PC-3 (cell line): Measurements from ENCODE around the gene CTSE. TPM values are rescaled to one million over a fixed set of nuclear protein-coding genes. Genes with fewer than 3 reads are reported as not detected.

Experiments used
- ATAC-seq: fragments of 200-7000 bp; cut with Tn5 transposase; 2 replicates; pipeline ENCODE4 v1.9.1; 2020; ENCODE audit warnings: mild to moderate bottlenecking, moderate library complexity
- BruUV-seq: library from RNA; stranded (reverse); fragments of 400-500 nt; replicated peaks from 2 replicates; lab custom pipeline; 2021; lab: Mats Ljungman, UMichigan
- CTCF ChIA-PET: fragments of 300-600 bp; sonication (Branson Sonifier 250); formaldehyde crosslinking; loops from one replicate; lab custom pipeline; 2022; ENCODE audit warnings: antibody characterized with exemption; lab: Charles Lee
- POLR2A ChIA-PET: fragments of 300-600 bp; sonication (Branson Sonifier 250); formaldehyde crosslinking; loops from one replicate; lab custom pipeline; 2022; ENCODE audit warnings: antibody characterized with exemption; ENCODE audit not compliant: unreplicated experiment; lab: Charles Lee
- DNase-seq: peaks from one replicate; pipeline ENCODE4 v3.0.0-alpha.2; 2015
- H2AFZ ChIP-seq: fragments of 300-600 bp; sonication (generic); 2 replicates; pipeline ENCODE4 v1.6.0; 2016; ENCODE audit warnings: antibody characterized with exemption, low read length
- H3F3A ChIP-seq: fragments of 300-600 bp; sonication (generic); one replicate; pipeline ENCODE4 v1.6.0; 2017; ENCODE audit warnings: antibody characterized with exemption, low read length, control low read depth, mild to moderate bottlenecking; ENCODE audit not compliant: unreplicated experiment
- H3K27ac ChIP-seq: fragments of 300-600 bp; sonication (generic); 2 replicates; pipeline ENCODE4 v1.5.1; 2016; ENCODE audit warnings: mild to moderate bottlenecking, low read length
- H3K27me3 ChIP-seq: fragments of 300-600 bp; sonication (generic); 2 replicates; pipeline ENCODE4 v1.6.1; 2016; ENCODE audit warnings: low read length, mixed read lengths
- H3K36me3 ChIP-seq: fragments of 300-600 bp; sonication (generic); 2 replicates; pipeline ENCODE4 v1.6.1; 2016; ENCODE audit warnings: low read depth, mixed run types, low read length, mixed read lengths
- H3K4me1 ChIP-seq: fragments of 300-600 bp; sonication (generic); 2 replicates; pipeline ENCODE4 v1.5.1; 2016; ENCODE audit warnings: low read length; ENCODE audit not compliant: insufficient read depth
- H3K4me2 ChIP-seq: fragments of 300-600 bp; sonication (generic); 2 replicates; pipeline ENCODE4 v1.6.0; 2016; ENCODE audit warnings: low read length
- H3K4me3 ChIP-seq: fragments of 300-600 bp; sonication (generic); 2 replicates; pipeline ENCODE4 v1.5.1; 2016; ENCODE audit warnings: mild to moderate bottlenecking, low read length, mixed read lengths
- H3K79me2 ChIP-seq: fragments of 300-600 bp; sonication (generic); 2 replicates; pipeline ENCODE4 v1.6.1; 2017; ENCODE audit warnings: low read length, mixed read lengths
- H3K9ac ChIP-seq: fragments of 300-600 bp; sonication (generic); 2 replicates; pipeline ENCODE4 v1.6.0; 2016; ENCODE audit warnings: mild to moderate bottlenecking, low read length
- H3K9me2 ChIP-seq: fragments of 300-600 bp; sonication (generic); replicated peaks from 2 replicates; pipeline ENCODE4 v1.6.1; 2016; ENCODE audit warnings: mixed run types, low read length, mixed read lengths
- H3K9me3 ChIP-seq: fragments of 300-600 bp; sonication (generic); 2 replicates; pipeline ENCODE4 v1.6.1; 2016; ENCODE audit warnings: low read length, mixed read lengths
- H4K20me1 ChIP-seq: fragments of 300-600 bp; sonication (generic); 2 replicates; pipeline ENCODE4 v1.6.1; 2016; ENCODE audit warnings: low read length, mixed read lengths
- EZH2 ChIP-seq: fragments of 300-600 bp; sonication (generic); IDR thresholded peaks from one replicate; pipeline ENCODE4 v1.6.1; 2017; ENCODE audit warnings: antibody characterized with exemption, mild to moderate bottlenecking, low read length; ENCODE audit not compliant: unreplicated experiment
- EZH2phosphoT487 ChIP-seq: fragments of 300-600 bp; sonication (generic); IDR thresholded peaks from 2 replicates; pipeline ENCODE4 v1.6.1; 2018; ENCODE audit warnings: mild to moderate bottlenecking, antibody characterized with exemption, low read length, borderline replicate concordance
- intact Hi-C: fragments of 100-400 bp; cut with micrococcal nuclease; formaldehyde crosslinking; loops from 2 replicates; pipeline ENCODE4 v1.9.0; 2023
- total RNA-seq: library from RNA; depleted of rRNA; stranded (reverse); fragments of >200 nt; gene quantifications from 2 replicates; pipeline ENCODE4 v1.2.3, GENCODE V29; 2014
- TF ChIP-seq, protein P1 (sequence below): fragments of 300-600 bp; sonication (generic); conservative IDR thresholded peaks from 2 replicates; pipeline ENCODE4 v1.5.1; 2017; ENCODE audit warnings: antibody characterized with exemption, low read depth, mild to moderate bottlenecking, low read length

CTSE gene
- total RNA-seq, 1 experiment from 2014 or later: 0.51 TPM

DNA sequence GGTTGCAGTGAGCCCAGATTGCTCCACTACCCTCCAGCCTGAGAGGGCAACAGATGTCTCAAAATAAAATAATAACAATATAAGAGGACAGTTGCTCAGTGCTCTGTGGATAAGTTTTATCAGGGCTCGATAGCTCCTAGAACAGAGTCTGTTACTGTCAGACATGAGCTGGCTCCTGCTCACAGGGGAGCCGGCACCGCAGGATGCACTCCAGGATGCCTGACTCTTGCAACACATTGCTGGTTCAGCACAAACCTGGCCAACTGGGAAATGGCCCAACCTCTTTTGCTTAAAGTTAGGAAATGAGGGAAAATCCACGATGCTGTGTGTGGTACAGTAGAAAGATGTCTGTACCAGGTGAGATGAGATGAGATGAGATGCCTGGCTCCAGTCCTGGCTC lies 5.8 kb upstream of the CTSE start:
- no peak for ATAC-seq
- no peaks in the 10 kb centered on the region for H4K20me1 ChIP-seq
- no peaks in the 10 kb centered on the region for H3F3A ChIP-seq
- ChIA-PET CTCF (interaction anchor here (2.3 kb wide), 1 partner anchor 77 kb away, joined by 17 read pairs; no protein-coding TSS in a partner anchor), POLR2A (no interaction called here)
- H2AFZ ChIP-seq: no peak overlapping the region
- H3K36me3 ChIP-seq: no peaks in the 10 kb centered on the region
- peaks cover 8% of the 10 kb centered on the region; the same call in 1 of the 2 replicates for H3K4me1 ChIP-seq
- no peak overlapping the region for H3K4me3 ChIP-seq
- H3K4me2 ChIP-seq: no peak overlapping the region
- H3K9ac ChIP-seq: no peak overlapping the region
- no peaks in the 10 kb centered on the region for H3K79me2 ChIP-seq
- peak; percentile 28 for DNase-seq
- H3K9me3 ChIP-seq: no peaks in the 10 kb centered on the region
- no peak overlapping the region for H3K27ac ChIP-seq
- peaks cover 34% of the 10 kb centered on the region for H3K27me3 ChIP-seq
- BruUV-seq: no TSS peak
- TF ChIP-seq EZH2 (no peak), EZH2phosphoT487 (no peak)
- TF ChIP-seq, protein P1, sequence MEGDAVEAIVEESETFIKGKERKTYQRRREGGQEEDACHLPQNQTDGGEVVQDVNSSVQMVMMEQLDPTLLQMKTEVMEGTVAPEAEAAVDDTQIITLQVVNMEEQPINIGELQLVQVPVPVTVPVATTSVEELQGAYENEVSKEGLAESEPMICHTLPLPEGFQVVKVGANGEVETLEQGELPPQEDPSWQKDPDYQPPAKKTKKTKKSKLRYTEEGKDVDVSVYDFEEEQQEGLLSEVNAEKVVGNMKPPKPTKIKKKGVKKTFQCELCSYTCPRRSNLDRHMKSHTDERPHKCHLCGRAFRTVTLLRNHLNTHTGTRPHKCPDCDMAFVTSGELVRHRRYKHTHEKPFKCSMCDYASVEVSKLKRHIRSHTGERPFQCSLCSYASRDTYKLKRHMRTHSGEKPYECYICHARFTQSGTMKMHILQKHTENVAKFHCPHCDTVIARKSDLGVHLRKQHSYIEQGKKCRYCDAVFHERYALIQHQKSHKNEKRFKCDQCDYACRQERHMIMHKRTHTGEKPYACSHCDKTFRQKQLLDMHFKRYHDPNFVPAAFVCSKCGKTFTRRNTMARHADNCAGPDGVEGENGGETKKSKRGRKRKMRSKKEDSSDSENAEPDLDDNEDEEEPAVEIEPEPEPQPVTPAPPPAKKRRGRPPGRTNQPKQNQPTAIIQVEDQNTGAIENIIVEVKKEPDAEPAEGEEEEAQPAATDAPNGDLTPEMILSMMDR: no peak
- H3K9me2 ChIP-seq: no peaks in the 10 kb centered on the region
- intact Hi-C loops: no loop called here

- POLR2A ChIA-PET: no interaction called here
- DNase-seq: peak; percentile 74
- Histone ChIP-seq H3K27ac (no peak overlapping the region), H3K36me3 (no peaks in the 10 kb centered on the region), H3K4me3 (no peak overlapping the region), H3K9me3 (no peaks in the 10 kb centered on the region), H2AFZ (no peak overlapping the region), H3K9me2 (no peaks in the 10 kb centered on the region), H3K27me3 (peaks cover 14% of the 10 kb centered on the region; the same call in 1 of the 2 replicates), H3F3A (no peaks in the 10 kb centered on the region), H3K4me1 (peaks cover 26% of the 10 kb centered on the region), H4K20me1 (no peaks in the 10 kb centered on the region), H3K9ac (no peak overlapping the region), H3K4me2 (no peak overlapping the region), H3K79me2 (no peaks in the 10 kb centered on the region)
- BruUV-seq: no TSS peak
- intact Hi-C loops: no loop called here
- ATAC-seq: no peak
- TF ChIP-seq EZH2: no peak
- no peak for TF ChIP-seq EZH2phosphoT487
- TF ChIP-seq, protein P1: no peak
- CTCF ChIA-PET: no interaction called here
These were observed 1.7 kb upstream of the CTSE start for GRCh38 chr1:206025283-206025820.

DNA sequence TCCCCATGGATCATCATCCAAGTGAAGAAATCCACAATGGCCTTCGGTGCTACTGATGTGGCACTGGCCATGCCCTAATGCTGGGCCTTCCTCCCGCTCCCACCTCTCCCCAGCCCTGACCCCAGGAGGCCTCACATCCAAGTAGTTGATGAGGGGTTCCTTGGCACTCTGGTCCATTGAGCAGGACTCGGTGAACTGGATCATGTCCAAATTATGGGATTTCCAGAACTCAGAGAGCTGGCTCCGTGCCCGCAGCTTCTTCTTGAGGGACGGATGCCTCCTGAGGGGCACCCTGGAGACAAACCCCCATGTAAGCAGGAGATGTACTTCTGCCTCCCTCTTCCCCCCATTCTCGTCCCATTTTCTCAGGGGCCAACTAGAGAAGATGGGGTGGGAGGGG lies 929 bp downstream of the CTSE start:
- intact Hi-C loops: no loop called here
- Histone ChIP-seq H3K36me3 (no peaks in the 10 kb centered on the region), H4K20me1 (no peaks in the 10 kb centered on the region), H2AFZ (no peak overlapping the region), H3K4me2 (no peak overlapping the region), H3K9ac (no peak overlapping the region), H3K4me3 (no peak overlapping the region), H3K9me2 (no peaks in the 10 kb centered on the region), H3K27me3 (0 out of 2 replicates have a peak, but pooled peaks cover 4% of the 10 kb centered on the region), H3K27ac (no peak overlapping the region), H3K4me1 (peaks cover 26% of the 10 kb centered on the region), H3K9me3 (no peaks in the 10 kb centered on the region), H3K79me2 (no peaks in the 10 kb centered on the region), H3F3A (no peaks in the 10 kb centered on the region)
- ChIA-PET CTCF (no interaction called here), POLR2A (no interaction called here)
- BruUV-seq: no TSS peak
- ATAC-seq: no peak
- DNase-seq: no peak
- TF ChIP-seq EZH2phosphoT487: no peak
- TF ChIP-seq, protein P1: no peak
- TF ChIP-seq EZH2: no peak
